ENCODE results near the gene MPPED1.

Gene MPPED1

GRCh38 chr22:43488937-43489336 lies 77.1 kb downstream of the MPPED1 start:
- no peak overlapping the region for H3K9ac ChIP-seq (ENCODE audit: insufficient read length)
- H3K4me3 ChIP-seq, result no peak overlapping the region
- TF ChIP-seq POLR2AphosphoS5 (IDR thresholded peaks at IDR 0.05; ENCODE audit: borderline replicate concordance, low read depth, low read length), result no peak
- TF ChIP-seq EZH2 (IDR thresholded peaks at IDR 0.05), result no peak
- TF ChIP-seq FOXP2 (optimal IDR thresholded peaks at IDR 0.05; ENCODE audit: control extremely low read depth, extremely low read length, insufficient read depth), result no peak
- no peak for DNase-seq (ENCODE audit: low read depth, low spot score)
- H3K9me3 ChIP-seq (ENCODE audit: low read depth, low read length), result no peaks in the 10 kb centered on the region
- no peak overlapping the region for H3K27ac ChIP-seq
- no peaks in the 10 kb centered on the region for H3K36me3 ChIP-seq (ENCODE audit: insufficient read depth, low read length)

- Histone ChIP-seq H3K9ac (ENCODE audit: insufficient read length) (no peak overlapping the region), H3K9me3 (ENCODE audit: low read depth, low read length) (no peaks in the 10 kb centered on the region), H3K27ac (no peak overlapping the region), H3K4me3 (no peak overlapping the region), H3K36me3 (ENCODE audit: insufficient read depth, low read length) (no peaks in the 10 kb centered on the region)
- no peak for DNase-seq (ENCODE audit: low read depth, low spot score)
- TF ChIP-seq POLR2AphosphoS5 (IDR thresholded peaks at IDR 0.05; ENCODE audit: borderline replicate concordance, low read depth, low read length), result no peak
- TF ChIP-seq FOXP2 (optimal IDR thresholded peaks at IDR 0.05; ENCODE audit: control extremely low read depth, extremely low read length, insufficient read depth), result no peak
- no peak for TF ChIP-seq EZH2 (IDR thresholded peaks at IDR 0.05)
Observed at GRCh38 chr22:43490311-43490710, 78.5 kb downstream of the MPPED1 start.

GRCh38 chr22:43491177-43491576 lies 79.4 kb downstream of the MPPED1 start:
- TF ChIP-seq FOXP2 (optimal IDR thresholded peaks at IDR 0.05; ENCODE audit: control extremely low read depth, extremely low read length, insufficient read depth), result no peak
- H3K9me3 ChIP-seq (ENCODE audit: low read depth, low read length), result no peaks in the 10 kb centered on the region
- DNase-seq (ENCODE audit: low read depth, low spot score), result no peak
- H3K36me3 ChIP-seq (ENCODE audit: insufficient read depth, low read length), result no peaks in the 10 kb centered on the region
- H3K4me3 ChIP-seq, result no peak overlapping the region
- H3K27ac ChIP-seq, result no peak overlapping the region
- no peak overlapping the region for H3K9ac ChIP-seq (ENCODE audit: insufficient read length)

GRCh38 chr22:43491737-43492136 lies 79.9 kb downstream of the MPPED1 start:
- Histone ChIP-seq H3K27ac (no peak overlapping the region), H3K4me3 (no peak overlapping the region), H3K9ac (ENCODE audit: insufficient read length) (no peak overlapping the region), H3K36me3 (ENCODE audit: insufficient read depth, low read length) (no peaks in the 10 kb centered on the region), H3K9me3 (ENCODE audit: low read depth, low read length) (no peaks in the 10 kb centered on the region)
- TF ChIP-seq POLR2AphosphoS5 (IDR thresholded peaks at IDR 0.05; ENCODE audit: borderline replicate concordance, low read depth, low read length), result no peak
- TF ChIP-seq EZH2 (IDR thresholded peaks at IDR 0.05), result no peak
- TF ChIP-seq FOXP2 (optimal IDR thresholded peaks at IDR 0.05; ENCODE audit: control extremely low read depth, extremely low read length, insufficient read depth), result no peak
- no peak for DNase-seq (ENCODE audit: low read depth, low spot score)

GRCh38 chr22:43493297-43493696 lies 81.5 kb downstream of the MPPED1 start:
- no peak for TF ChIP-seq FOXP2 (optimal IDR thresholded peaks at IDR 0.05; ENCODE audit: control extremely low read depth, extremely low read length, insufficient read depth)
- no peak for TF ChIP-seq EZH2 (IDR thresholded peaks at IDR 0.05)
- TF ChIP-seq POLR2AphosphoS5 (IDR thresholded peaks at IDR 0.05; ENCODE audit: borderline replicate concordance, low read depth, low read length), result no peak
- no peak for DNase-seq (ENCODE audit: low read depth, low spot score)
- no peaks in the 10 kb centered on the region for H3K36me3 ChIP-seq (ENCODE audit: insufficient read depth, low read length)

GRCh38 chr22:43497956-43498855 lies 86.4 kb downstream of the MPPED1 start:
- no peak overlapping the region for H3K4me3 ChIP-seq
- no peak overlapping the region for H3K9ac ChIP-seq (ENCODE audit: insufficient read length)
- H3K9me3 ChIP-seq (ENCODE audit: low read depth, low read length), result no peaks in the 10 kb centered on the region
- no peaks in the 10 kb centered on the region for H3K36me3 ChIP-seq (ENCODE audit: insufficient read depth, low read length)
- H3K27ac ChIP-seq, result no peak overlapping the region
- DNase-seq (ENCODE audit: low read depth, low spot score), result no peak
- TF ChIP-seq EZH2 (IDR thresholded peaks at IDR 0.05), result no peak
- no peak for TF ChIP-seq FOXP2 (optimal IDR thresholded peaks at IDR 0.05; ENCODE audit: control extremely low read depth, extremely low read length, insufficient read depth)
- no peak for TF ChIP-seq POLR2AphosphoS5 (IDR thresholded peaks at IDR 0.05; ENCODE audit: borderline replicate concordance, low read depth, low read length)

More at GRCh38 chr22:43493297-43493696, 81.5 kb downstream of the MPPED1 start:
- H3K9ac ChIP-seq (ENCODE audit: insufficient read length), result no peak overlapping the region
- no peak overlapping the region for H3K27ac ChIP-seq
- no peak overlapping the region for H3K4me3 ChIP-seq
- H3K9me3 ChIP-seq (ENCODE audit: low read depth, low read length), result no peaks in the 10 kb centered on the region

GRCh38 chr22:43498856-43499253 lies 87.0 kb downstream of the MPPED1 start:
- H3K9me3 ChIP-seq (ENCODE audit: low read depth, low read length), result no peaks in the 10 kb centered on the region
- no peaks in the 10 kb centered on the region for H3K36me3 ChIP-seq (ENCODE audit: insufficient read depth, low read length)
- no peak overlapping the region for H3K9ac ChIP-seq (ENCODE audit: insufficient read length)
- no peak for DNase-seq (ENCODE audit: low read depth, low spot score)
- H3K4me3 ChIP-seq, result no peak overlapping the region
- TF ChIP-seq FOXP2 (optimal IDR thresholded peaks at IDR 0.05; ENCODE audit: control extremely low read depth, extremely low read length, insufficient read depth) (no peak), EZH2 (IDR thresholded peaks at IDR 0.05) (no peak), POLR2AphosphoS5 (IDR thresholded peaks at IDR 0.05; ENCODE audit: borderline replicate concordance, low read depth, low read length) (no peak)
- H3K27ac ChIP-seq, result no peak overlapping the region

GRCh38 chr22:43500792-43501785 lies 89.3 kb downstream of the MPPED1 start:
- Histone ChIP-seq H3K27ac (no peak overlapping the region), H3K9ac (ENCODE audit: insufficient read length) (no peak overlapping the region), H3K9me3 (ENCODE audit: low read depth, low read length) (no peaks in the 10 kb centered on the region), H3K36me3 (ENCODE audit: insufficient read depth, low read length) (no peaks in the 10 kb centered on the region), H3K4me3 (no peak overlapping the region)
- no peak for DNase-seq (ENCODE audit: low read depth, low spot score)
- TF ChIP-seq FOXP2 (optimal IDR thresholded peaks at IDR 0.05; ENCODE audit: control extremely low read depth, extremely low read length, insufficient read depth), result no peak
- no peak for TF ChIP-seq EZH2 (IDR thresholded peaks at IDR 0.05)
- no peak for TF ChIP-seq POLR2AphosphoS5 (IDR thresholded peaks at IDR 0.05; ENCODE audit: borderline replicate concordance, low read depth, low read length)
